HG03039 (cell line): Measurements from ENCODE around the gene SPG21.
"Not testable (repeated sequence)": the region's sequence is repeated elsewhere in the genome, so short reads cannot be mapped to it uniquely, and the experiment has no call there.

Experiments
- ATAC-seq: cut with Tn5 transposase; IDR thresholded peaks from one replicate; pipeline ENCODE4 v1.9.1; 2021; ENCODE audit warnings: mild to moderate bottlenecking, moderate library complexity; ENCODE audit not compliant: unreplicated experiment

The SPG21 gene, protein sequence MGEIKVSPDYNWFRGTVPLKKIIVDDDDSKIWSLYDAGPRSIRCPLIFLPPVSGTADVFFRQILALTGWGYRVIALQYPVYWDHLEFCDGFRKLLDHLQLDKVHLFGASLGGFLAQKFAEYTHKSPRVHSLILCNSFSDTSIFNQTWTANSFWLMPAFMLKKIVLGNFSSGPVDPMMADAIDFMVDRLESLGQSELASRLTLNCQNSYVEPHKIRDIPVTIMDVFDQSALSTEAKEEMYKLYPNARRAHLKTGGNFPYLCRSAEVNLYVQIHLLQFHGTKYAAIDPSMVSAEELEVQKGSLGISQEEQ

DNA sequence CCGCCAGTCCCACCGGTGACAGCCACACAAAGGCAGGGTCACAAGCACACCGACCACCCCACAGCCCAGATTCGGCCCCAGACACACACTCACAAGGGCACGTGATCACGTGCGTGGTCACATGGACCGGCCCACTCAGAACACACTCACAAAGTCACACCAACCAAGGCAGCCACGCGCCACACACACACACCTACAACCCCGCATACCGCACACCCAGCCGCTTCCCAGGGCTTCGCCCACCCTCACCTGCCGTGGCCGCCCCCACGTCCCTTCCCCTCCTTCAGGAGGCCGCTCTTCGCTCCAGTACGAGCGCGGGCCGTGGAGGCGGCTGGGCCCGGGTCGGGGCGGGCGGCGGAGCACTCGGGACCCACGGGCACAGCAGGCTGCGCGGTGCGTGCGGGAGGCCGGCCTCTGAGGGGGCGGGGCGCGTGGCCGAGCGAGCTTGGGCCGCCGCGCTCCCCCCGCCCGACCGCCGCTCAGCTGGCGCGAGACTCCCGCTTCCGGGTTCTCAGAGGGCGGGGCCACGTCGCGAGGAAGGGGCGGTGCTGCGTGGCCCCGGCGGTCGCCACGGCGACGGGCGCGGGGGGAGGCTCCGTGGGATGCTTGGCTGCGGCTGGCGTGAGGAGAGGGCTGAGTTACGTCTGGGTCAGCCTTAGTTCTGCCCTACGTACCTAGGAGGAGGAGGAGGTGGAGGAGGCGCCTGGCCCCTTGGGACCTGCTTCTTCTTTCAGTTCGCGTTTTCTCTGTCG, at the start of gene SPG21:
Gene SPG21 (minus strand): TSS at position 499 of the 752 bp plus-strand sequence. CDS start 6,345 bp downstream, outside the sequence.
- ATAC-seq, result peak; percentile 88

DNA sequence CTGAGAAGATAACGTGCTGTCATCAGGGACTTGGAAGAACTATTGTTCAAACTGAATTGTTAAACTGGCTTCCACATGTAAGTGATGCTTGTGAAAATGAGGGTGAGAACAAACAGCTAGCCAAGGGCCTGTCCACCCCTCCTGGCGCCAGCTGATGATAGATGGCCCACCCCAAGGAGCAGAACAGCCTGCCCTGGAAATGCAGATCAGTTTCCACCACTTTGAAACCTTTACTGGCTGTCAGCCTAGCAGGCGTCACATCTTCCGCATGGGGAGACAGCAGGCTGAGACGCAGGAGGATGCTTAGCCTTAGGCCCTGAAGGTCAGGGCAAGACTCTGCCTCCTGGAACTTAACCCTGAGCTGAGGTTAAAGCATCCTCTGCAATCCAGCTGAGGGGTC, 49.1 kb upstream of the SPG21 start:
- no peak for ATAC-seq

DNA sequence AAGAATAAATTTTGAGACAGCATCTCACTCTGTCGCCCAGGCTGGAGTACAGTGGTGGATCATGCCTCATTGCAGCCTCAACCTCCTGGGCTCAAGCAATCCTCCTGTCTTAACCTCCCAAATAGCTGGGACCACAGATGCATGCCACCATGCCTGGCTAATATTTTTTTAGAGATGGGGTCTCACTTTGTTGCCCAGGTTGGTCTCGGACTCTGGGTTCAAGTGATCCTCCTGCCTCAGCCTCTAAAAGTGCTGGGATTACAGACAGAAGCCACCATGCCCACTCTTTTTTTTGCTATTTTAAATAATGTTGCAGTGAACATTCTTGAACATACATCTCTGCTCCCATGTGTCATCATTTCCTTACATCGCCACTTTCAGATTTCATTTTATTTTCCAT, 48.7 kb upstream of the SPG21 start:
- no peak for ATAC-seq

DNA sequence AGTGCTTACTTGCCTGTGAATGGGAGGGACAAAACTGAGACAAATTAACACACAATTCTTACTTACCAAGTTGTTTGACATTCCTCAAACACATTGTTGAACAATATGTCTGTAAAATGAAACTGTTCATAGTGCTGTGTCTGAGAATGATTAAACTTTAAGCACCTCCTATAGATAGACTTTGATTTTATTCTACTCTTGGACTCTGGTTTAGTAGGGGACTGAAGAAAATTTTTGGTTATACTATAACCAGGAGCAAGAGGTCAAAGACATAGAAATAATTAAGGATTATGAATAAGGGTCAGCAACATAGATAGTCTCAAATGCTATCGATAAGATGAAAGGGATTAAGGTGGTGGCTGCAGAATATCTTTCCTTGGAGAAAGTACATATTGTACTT, 47.6 kb upstream of the SPG21 start:
- ATAC-seq, result no peak

DNA sequence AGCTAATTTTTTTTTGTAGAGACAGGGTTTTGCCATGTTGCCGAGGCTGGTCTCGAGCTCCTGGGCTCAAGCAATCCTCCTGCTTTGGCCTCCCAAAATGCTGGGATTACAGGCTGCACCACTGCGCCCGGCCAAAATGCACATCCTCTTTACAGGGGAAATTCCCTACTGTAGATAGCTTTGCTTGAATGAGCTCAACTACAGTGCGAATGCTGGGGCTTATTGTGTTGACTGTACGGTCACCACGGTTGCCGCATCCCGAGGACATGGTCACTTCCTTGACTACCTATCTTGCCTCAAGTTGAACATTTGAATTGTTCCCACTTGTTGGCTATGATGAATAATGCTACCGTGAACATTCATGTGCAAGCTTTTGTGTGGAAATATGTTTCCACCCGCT, 45.0 kb upstream of the SPG21 start:
- no peak for ATAC-seq

DNA sequence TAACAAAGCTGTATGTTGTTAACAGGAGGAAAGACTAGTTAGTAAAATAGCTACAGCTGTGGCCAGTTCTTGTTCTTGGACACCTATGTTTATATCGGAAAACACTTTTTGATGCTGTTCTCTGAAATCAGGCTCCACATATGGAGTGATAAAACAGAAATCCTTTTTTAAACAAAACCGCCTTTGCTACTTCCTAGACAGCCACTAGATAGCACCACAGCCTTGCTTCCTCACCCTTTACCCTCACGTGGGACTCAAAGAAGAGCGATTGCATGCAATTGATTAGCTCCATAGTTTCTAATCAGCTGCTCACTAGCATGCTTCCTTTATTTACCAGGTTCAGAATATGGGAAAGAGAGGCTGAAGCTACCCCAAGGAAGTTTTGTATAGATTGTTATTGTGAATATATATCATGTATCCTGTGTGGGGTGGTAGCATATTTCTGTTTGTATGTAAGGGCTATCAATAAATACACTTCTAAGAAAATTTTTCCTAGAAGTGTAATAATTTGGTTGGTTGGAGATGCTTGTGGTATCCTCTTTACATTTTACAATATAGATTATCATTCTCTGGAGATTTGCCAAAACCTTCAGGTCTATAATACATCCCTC, 44.0 kb upstream of the SPG21 start:
- ATAC-seq, result no peak

DNA sequence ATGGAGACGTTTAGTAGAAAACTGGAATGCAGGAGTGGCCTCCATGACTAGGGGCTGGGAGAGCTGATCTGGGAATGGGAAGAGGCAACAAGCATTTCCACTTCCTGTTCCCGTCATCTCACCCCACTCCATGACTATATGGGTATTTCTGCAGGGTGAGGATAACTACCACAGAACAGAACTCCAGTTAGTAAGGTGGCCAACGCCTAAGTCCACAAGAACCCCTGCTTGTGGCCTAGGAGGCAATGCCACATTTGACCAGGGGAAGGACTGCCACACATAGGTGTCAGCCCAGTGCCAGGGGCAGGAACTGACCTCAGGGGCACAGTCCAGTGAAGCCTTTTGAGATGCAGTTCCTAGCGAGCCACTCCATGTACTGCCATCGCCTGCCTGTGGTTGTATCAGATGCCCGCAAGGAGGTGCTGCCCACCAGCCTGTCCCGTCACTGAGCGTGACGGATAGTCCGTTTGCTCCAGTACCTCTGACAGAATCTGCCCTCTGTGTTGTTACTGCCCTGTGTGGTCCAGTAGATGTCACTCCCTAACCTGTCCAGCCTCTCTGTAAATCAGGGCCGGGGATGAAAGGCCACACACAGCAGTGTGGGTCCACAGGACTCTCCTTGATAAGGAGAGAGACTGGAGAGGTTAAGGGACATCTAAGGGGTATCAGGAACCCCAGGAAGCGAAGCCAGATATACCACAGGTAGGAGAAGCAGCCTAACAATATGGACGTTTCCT, 43.3 kb upstream of the SPG21 start:
- no peak for ATAC-seq

DNA sequence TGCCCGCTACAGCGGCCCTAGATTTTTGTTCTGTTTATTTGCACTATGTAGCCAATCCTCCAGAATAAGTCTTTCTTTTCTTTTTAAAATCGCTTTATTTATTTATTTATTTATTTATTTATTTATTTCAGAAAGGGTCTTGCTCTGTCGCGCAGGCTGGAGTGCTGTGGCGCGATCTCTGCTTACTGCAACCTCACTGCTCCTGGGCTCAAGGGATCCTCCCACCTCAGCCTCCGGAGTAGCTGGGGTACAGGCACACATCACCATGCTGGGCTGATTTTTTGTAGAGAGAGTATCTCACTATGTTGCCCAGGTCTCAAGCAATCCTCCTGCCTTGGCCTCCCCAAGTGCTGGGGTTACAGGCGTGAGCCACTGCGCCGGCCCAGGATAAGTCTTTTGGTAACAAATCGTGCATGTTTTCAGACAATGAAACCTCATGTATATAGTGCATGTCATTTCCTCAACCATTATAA, 40.1 kb upstream of the SPG21 start:
- ATAC-seq, result no peak

DNA sequence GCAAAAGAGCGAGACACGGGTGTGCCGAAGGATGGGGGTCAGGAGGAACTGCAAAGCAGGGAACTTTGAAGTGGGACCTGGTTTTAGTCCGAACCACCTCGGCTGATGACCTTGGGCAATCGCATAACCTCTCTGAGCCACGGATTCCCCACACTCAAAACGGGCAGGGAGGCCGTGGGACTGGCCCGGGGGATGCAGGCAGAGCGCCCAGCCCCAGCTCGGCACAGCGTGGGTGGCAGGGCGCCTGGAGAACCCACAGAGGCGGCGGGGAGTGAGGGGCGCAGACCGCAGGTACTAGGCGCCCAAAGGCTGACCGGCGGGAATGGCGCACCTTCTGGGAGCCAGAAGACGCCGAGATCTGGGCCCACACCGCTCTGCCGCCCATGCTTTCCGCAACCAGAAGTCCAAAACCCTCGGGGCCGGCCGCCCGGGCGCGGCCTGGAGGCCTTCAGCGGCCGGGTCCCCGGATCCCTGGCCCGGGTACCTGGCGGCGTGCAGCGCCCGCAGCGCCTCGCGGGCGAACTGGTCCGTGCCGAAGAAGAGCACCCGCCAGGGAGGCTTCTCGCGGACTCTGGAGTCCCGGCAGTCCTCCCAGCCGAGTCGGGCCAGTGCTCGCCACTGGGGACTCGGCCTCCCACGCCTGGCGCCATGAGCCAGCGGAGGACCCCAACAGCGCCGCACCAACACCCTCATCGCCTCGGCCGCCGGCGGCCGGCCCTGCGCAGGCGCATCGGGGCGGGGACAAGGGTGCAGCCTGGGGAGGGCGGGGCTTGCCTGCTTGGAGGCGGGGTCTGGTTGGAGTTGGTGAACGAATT, 39.4 kb upstream of the SPG21 start, which contains the start of gene MTFMT:
Gene MTFMT (minus strand): TSS at position 719 of the 815 bp plus-strand sequence. CDS start 26 bp downstream, at position 693.
- peak; percentile 61 for ATAC-seq

DNA sequence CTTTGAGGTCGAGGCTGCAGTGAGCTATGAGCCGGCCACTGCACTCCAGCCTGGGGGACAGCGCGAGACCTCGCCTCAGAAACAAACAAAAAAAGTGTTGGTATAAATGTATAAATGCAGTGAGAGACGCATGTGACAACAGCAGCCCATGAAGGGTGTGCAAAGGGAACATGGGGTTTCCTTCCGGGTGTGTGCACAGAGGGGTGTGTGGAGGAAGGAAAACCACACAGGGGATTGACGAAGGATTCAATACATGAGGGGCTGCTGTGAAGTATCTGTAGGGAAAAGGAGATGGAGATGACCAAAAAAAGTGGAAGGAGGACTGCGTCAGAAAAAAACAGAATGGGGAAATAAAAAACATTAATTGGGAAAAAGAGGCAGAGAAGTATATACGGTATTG, 38.6 kb upstream of the SPG21 start:
- ATAC-seq, result no peak

DNA sequence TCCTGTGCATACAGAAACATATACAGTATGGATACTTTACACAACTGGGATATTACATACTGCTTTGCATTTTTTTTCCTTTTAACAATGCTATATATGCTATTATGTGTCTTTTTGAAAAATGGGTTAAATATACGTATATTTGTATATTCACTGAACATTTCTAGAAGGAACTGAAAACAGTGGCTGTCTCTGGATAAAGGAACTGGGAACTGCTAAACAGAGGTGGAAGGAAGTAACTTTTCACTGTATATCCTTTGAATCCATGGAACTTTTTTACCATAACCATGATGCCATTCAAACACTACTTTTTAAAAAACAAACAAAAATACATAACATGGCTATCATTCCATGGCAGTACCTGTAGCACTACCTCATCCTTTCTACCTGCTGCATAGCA, 37.9 kb upstream of the SPG21 start:
- no peak for ATAC-seq

DNA sequence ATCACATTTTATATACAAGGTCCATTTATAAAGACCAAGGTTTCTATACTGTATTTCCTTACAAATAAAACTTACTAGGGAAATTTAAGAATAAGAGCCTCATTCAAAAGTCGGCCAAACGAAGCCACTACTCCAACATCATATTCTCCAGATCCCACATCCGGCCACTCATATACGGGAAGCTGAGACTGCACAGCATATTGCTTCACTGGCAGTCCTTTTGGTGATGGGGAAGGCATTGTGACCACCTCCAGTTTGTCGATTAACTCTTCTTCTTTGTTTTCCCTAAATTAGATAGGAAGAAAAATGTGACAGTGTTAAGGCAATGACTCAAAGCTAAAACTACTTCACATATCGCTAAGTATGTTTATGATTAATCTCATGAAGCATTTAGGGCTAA, 37.0 kb upstream of the SPG21 start:
- ATAC-seq, result no peak

DNA sequence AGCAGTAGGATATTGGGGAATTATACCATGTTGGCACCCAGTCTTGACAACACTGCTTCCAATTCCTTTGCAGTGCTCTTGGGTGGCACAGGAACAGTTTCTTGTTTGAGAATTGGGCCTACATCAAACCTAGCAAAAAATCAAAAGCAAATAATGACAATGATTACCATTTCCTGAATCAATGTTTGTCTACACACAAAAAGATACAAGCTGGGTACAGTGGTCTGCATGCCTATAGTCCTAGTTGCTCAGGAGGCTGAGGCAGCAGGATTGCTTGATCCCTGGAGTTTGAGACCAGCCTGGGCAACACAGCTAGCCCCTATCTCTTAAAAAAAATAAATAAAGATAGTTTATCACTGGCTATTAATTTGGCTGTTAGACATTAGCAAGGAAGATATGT, 31.8 kb upstream of the SPG21 start:
- ATAC-seq, result no peak

DNA sequence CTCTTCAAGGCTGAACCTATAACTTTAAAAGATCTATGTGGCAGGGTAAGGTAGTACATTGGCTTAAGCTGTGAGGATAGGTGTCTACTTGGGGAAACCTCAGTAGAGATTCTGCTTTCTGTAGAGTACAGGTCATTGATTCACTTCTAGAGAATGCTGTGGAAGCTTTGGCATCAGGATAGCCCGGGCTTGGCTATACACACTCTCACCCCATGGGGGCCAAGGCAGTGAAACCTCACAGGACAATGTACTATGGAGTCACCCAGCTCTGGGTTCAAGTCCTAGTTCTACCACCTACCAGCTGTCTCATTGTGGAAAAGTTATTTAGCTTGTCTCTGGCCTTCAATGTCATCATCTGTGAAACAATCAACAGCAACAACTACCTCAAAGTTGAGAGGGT, 30.7 kb upstream of the SPG21 start:
- ATAC-seq, result no peak

DNA sequence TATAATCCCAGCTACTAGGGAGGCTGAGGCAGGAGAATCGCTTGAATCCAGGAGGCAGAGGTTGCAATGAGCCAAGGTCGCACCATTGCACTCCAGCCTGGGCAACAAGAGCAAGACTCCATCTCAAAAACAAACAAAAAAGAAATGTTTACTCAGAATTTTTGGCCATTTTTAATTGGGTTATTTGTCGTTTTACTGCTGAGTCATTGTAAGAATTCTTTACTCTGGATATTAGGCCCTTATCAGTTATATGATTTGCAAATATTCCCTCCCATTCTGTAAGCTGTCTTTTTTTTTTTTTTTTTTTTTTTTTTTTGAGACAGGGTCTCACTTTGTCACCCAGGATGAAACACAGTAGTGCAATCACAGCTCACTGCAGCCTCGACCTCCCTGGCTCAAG, 21.5 kb upstream of the SPG21 start:
- not testable (repeated sequence) for ATAC-seq

DNA sequence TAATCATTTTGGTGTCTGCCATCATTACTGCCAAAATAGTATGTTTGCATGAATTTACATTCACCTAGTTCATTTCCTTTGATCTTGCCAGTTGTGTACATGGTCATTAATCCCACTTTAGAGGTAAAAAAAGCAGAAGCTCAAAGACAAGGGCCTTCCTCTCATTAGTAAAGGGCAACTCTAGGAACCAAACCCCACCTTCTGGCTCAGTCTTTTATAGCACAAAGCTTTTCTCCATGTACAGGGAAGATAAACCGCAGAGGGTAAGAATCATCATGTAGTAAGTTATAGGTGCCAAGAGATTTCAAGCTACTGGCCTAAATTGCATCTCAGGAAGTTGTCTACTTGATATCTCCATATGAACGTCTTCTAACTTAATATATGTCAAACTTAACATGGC, 19.3 kb upstream of the SPG21 start:
- ATAC-seq, result no peak

DNA sequence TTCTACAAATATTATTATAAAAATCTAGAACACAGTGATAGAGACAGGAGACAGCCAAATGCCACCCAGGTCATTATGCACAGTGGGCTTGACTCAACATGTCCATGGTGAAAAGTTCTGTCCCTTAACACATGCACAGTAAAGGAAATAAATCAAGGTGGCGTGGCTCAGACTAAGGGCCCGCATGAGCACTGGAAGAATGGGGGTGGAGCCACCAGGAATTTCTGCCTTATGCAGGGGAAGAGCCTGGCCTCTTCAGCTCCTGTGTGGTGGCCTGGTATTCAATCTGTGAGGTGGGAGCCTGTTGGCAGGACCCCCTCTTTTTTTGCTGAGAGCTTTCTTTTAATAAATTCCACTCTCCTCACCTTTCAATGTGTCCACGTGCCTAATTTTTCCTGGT, 17.2 kb upstream of the SPG21 start:
- ATAC-seq, result no peak

DNA sequence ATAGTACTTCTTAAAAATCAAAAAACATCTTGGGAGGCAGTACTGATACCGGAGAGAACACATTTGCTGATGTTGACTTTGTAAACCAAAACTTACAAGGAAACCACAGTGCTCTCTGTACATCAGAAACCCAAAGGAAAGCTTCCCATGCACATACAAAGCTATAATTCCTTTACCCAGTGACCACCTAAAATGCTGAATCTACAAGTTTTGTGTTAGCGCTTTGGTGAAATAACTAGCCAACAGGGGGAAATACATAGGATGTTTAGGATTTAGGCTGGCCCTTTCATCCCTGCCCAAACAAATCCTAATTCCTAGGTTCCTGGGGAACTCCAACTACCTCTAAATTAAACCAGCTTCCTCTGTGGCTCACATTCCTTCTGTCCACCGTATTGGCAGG, 15.3 kb upstream of the SPG21 start:
- ATAC-seq, result no peak

DNA sequence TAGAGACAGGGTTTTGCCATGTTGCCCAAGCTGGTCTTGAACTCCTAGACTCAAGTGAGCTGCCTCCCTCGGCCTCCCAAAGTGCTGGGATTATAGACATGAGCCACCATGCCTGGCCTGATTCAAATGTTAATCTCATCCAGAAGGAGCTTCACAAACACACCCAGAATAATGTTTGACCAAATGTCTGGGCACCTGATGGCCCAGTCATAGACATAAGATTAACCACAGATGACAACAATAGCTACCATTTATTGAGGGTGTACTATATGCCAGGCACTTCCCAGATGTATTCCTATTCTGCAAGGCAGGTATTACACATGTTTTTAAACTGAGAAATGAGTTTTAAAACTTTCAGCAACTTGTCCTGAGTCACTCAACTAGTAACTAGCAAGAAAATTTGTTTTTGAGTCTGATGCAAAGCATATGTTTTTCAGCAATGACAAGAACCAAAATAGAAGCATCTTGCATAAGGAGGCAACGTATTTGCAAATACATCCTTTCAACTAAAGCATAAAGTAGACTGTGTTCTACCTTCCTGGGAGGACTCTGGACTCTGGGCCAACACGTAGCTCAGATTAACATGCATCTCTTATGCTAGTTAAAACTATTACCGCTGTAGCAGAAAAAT, 8.1 kb upstream of the SPG21 start:
- no peak for ATAC-seq

DNA sequence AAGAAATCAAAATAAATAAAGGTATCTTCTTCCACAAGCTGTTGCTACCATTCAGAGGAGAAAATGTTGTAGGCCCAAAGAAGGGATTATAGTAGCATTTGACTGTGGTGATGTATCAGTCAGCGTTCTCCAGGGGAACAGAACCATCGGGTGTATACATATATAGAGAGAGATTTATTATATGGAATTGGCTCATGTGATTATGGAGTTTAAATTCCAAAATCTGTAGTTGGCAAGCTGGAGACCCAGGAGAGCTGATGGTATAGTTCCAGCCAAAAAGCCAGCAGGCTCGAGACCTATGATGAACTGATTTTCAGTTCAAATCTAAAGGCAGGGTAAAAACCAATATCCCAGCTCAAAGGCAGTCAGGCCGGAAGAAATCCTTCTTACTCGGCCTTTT, 7.4 kb upstream of the SPG21 start:
- no peak for ATAC-seq
